HPDE6-E6E7 (cell line): Measurements from ENCODE around the gene CHRM1.
A peak's percentile ranks its signal among the peaks of the same experiment; 100 is the strongest.

Source experiments
- DNase-seq: peaks from one replicate; pipeline ENCODE4 v3.0.0; 2011; ENCODE audit warnings: missing footprints; ENCODE audit errors: extremely low spot score

Gene CHRM1

GRCh38 chr11:62905296-62905695, 15.9 kb downstream of the CHRM1 start:
- DNase-seq, result no peak

- DNase-seq, result no peak
These were observed 18.2 kb downstream of the CHRM1 start for GRCh38 chr11:62902932-62903331.

- DNase-seq, result no peak
These were observed 23.1 kb downstream of the CHRM1 start for GRCh38 chr11:62898027-62898426.

- DNase-seq, result no peak
These were observed 23.9 kb downstream of the CHRM1 start for GRCh38 chr11:62897311-62897710.

GRCh38 chr11:62896049-62896448, 25.1 kb downstream of the CHRM1 start:
- DNase-seq, result no peak

GRCh38 chr11:62895501-62895900, 25.7 kb downstream of the CHRM1 start:
- no peak for DNase-seq

- DNase-seq, result no peak
These were observed 28.9 kb downstream of the CHRM1 start for GRCh38 chr11:62892077-62892922.

GRCh38 chr11:62889484-62890437, 31.4 kb downstream of the CHRM1 start:
- DNase-seq, result no peak

GRCh38 chr11:62889126-62889483, 32.1 kb downstream of the CHRM1 start:
- DNase-seq, result no peak

GRCh38 chr11:62888406-62888805, 32.8 kb downstream of the CHRM1 start:
- DNase-seq, result no peak

- no peak for DNase-seq
These were observed 35.9 kb downstream of the CHRM1 start for GRCh38 chr11:62885137-62885750.

GRCh38 chr11:62883673-62884072, 37.5 kb downstream of the CHRM1 start:
- no peak for DNase-seq

GRCh38 chr11:62882788-62883501, 38.2 kb downstream of the CHRM1 start:
- DNase-seq, result no peak

GRCh38 chr11:62882431-62882749, 38.8 kb downstream of the CHRM1 start:
- DNase-seq, result no peak

GRCh38 chr11:62881579-62882430, 39.4 kb downstream of the CHRM1 start:
- peak; percentile 90 for DNase-seq

GRCh38 chr11:62880803-62881578, 40.2 kb downstream of the CHRM1 start, which contains the start of gene SLC3A2:
SLC3A2 (plus strand) TSS chr11:62880896; CDS start chr11:62881024, 128 bp downstream.
- DNase-seq, result peak; percentile 85

- DNase-seq, result no peak
These were observed 40.8 kb downstream of the CHRM1 start for GRCh38 chr11:62880231-62880802.

- no peak for DNase-seq
These were observed 41.8 kb downstream of the CHRM1 start for GRCh38 chr11:62879235-62879978.

GRCh38 chr11:62876712-62877111, 44.5 kb downstream of the CHRM1 start:
- DNase-seq, result no peak
